H1 (cell line): ENCODE data around the gene E2F1. TPM values are rescaled to one million over a fixed set of nuclear protein-coding genes. Genes with fewer than 3 reads are reported as not detected.
A peak's percentile ranks its signal among the peaks of the same experiment; 100 is the strongest.

Source experiments
- ATF2 ChIP-seq: IDR thresholded peaks from 2 replicates; pipeline ENCODE4 v1.6.1; 2012; ENCODE audit warnings: low read length, inconsistent platforms
- CBX8 ChIP-seq: fragments of 300-800, 300-1000 bp; sonication (generic); IDR thresholded peaks from 2 replicates; pipeline ENCODE4 v1.7.1; 2016; ENCODE audit warnings: low read depth, low read length, borderline replicate concordance
- CHD2 ChIP-seq: IDR thresholded peaks from 2 replicates; pipeline ENCODE4 v1.6.1; 2012; ENCODE audit warnings: low read length, improper control_type of control experiment
- GABPA ChIP-seq: IDR thresholded peaks from 2 replicates; pipeline ENCODE4 v1.6.1; 2011; ENCODE audit warnings: mild to moderate bottlenecking, low read length, moderate library complexity, borderline replicate concordance; ENCODE audit not compliant: insufficient read depth
- HDAC2 ChIP-seq, 2 experiments: fragments of 300-600 bp in 1 of 2; sonication (generic) in 1 of 2; IDR thresholded peaks; 2 replicates each; pipeline ENCODE4 v1.6.1; 2011 to 2012; ENCODE audit warnings: low read depth in 2 of 2, low read length in 2 of 2, mild to moderate bottlenecking in 2 of 2, moderate library complexity in 2 of 2, borderline replicate concordance in 1 of 2, inconsistent platforms in 1 of 2
- KDM4A ChIP-seq: IDR thresholded peaks from one replicate; pipeline ENCODE4 v1.7.1; 2012; ENCODE audit warnings: low read depth, mild to moderate bottlenecking, moderate library complexity, low read length, inconsistent platforms; ENCODE audit not compliant: severe bottlenecking
- KDM5A ChIP-seq: fragments of 200-600 bp; IDR thresholded peaks from 2 replicates; pipeline ENCODE4 v1.7.1; 2012; ENCODE audit warnings: mild to moderate bottlenecking, low read length, inconsistent platforms, mixed read lengths
- MAFK ChIP-seq: IDR thresholded peaks from 2 replicates; pipeline ENCODE4 v1.6.1; 2012; ENCODE audit warnings: low read depth, mild to moderate bottlenecking, improper control_type of control experiment, low read length
- PHF8 ChIP-seq: fragments of 200-600 bp; sonication (generic); conservative IDR thresholded peaks from 2 replicates; pipeline ENCODE4 v1.7.1; 2012; ENCODE audit warnings: low read depth, mild to moderate bottlenecking, inconsistent platforms, low read length, moderate library complexity
- POLR2A ChIP-seq, 2 experiments: IDR thresholded peaks; 1 replicate in 1 of 2; 2 replicates in 1 of 2; pipeline ENCODE4 v1.6.1; 2011; ENCODE audit warnings: low read depth in 2 of 2, low read length in 2 of 2, mild to moderate bottlenecking in 2 of 2; ENCODE audit errors: control extremely low read depth in 1 of 2
- POU5F1 ChIP-seq: IDR thresholded peaks from 2 replicates; pipeline ENCODE4 v1.6.1; 2011; ENCODE audit warnings: low read depth, mild to moderate bottlenecking, low read length, moderate library complexity
- RAD21 ChIP-seq, 2 experiments: IDR thresholded peaks in 1 of 2; conservative IDR thresholded peaks in 1 of 2; 2 replicates each; pipeline ENCODE4 v1.6.1; 2011; ENCODE audit warnings: low read depth in 2 of 2, low read length in 2 of 2, improper control_type of control experiment in 1 of 2, inconsistent platforms in 1 of 2, mild to moderate bottlenecking in 1 of 2, moderate library complexity in 1 of 2
- RFX5 ChIP-seq: IDR thresholded peaks from 2 replicates; pipeline ENCODE4 v1.6.1; 2011; ENCODE audit warnings: low read depth, low read length, improper control_type of control experiment, borderline replicate concordance
- RNF2 ChIP-seq: fragments of 200-900, 300-1000 bp; sonication (generic); IDR thresholded peaks from 2 replicates; pipeline ENCODE4 v1.7.1; 2016; ENCODE audit warnings: borderline replicate concordance, low read depth, mild to moderate bottlenecking, antibody characterized with exemption, low read length; ENCODE audit not compliant: poor library complexity, severe bottlenecking; ENCODE audit errors: missing control alignments
- SAP30 ChIP-seq: fragments of 300-600 bp; sonication (generic); IDR thresholded peaks from 2 replicates; pipeline ENCODE4 v1.7.1; 2012; ENCODE audit warnings: low read length, moderate library complexity, mild to moderate bottlenecking, inconsistent platforms; ENCODE audit not compliant: insufficient read depth, insufficient replicate concordance
- SIN3A ChIP-seq, 2 experiments: IDR thresholded peaks in 1 of 2; conservative IDR thresholded peaks in 1 of 2; 2 replicates each; pipeline ENCODE4 v1.6.1; 2011 to 2012; ENCODE audit warnings: low read length in 2 of 2, improper control_type of control experiment in 1 of 2, low read depth in 1 of 2, mild to moderate bottlenecking in 1 of 2
- SP4 ChIP-seq: IDR thresholded peaks from 2 replicates; pipeline ENCODE4 v1.6.1; 2012; ENCODE audit warnings: low read length, inconsistent platforms
- SUZ12 ChIP-seq: fragments of 200-600 bp; sonication (generic); IDR thresholded peaks from 2 replicates; pipeline ENCODE4 v1.6.1; 2012; ENCODE audit warnings: mild to moderate bottlenecking, inconsistent platforms, low read length, moderate library complexity, mixed read lengths
- TAF1 ChIP-seq: IDR thresholded peaks from 2 replicates; pipeline ENCODE4 v1.6.1; 2011; ENCODE audit warnings: mild to moderate bottlenecking, low read depth, low read length
- TAF7 ChIP-seq: optimal IDR thresholded peaks from 2 replicates; pipeline ENCODE3; 2011; ENCODE audit warnings: low read depth, mild to moderate bottlenecking, inconsistent platforms, low read length, moderate library complexity, borderline replicate concordance
- TEAD4 ChIP-seq: IDR thresholded peaks from 2 replicates; pipeline ENCODE4 v1.6.1; 2012; ENCODE audit warnings: low read depth, low read length, inconsistent platforms, mixed read lengths
- YY1 ChIP-seq: IDR thresholded peaks from 2 replicates; pipeline ENCODE4 v1.6.1; 2011; ENCODE audit warnings: low read depth, mild to moderate bottlenecking, low read length
- polyA plus RNA-seq, 7 experiments: library from polyadenylated mRNA; depleted of rRNA in 3 of 7; stranded (reverse) in 5 of 7; unstranded in 2 of 7; fragments of >200 nt in 5 of 7; fragments of 200-250 nt in 2 of 7; gene quantifications; 1 replicate in 5 of 7; 2 replicates in 1 of 7; 4 replicates in 1 of 7; pipeline versions ENCODE4 v1.2.1 to v1.2.3, GENCODE V29; 2011 to 2013; ENCODE audit warnings: missing spikeins in 2 of 7, mixed read lengths in 2 of 7
- total RNA-seq: library from RNA; stranded (reverse); fragmentation: NEBNext Ultra II Directional; extraction: Animal tissue kit (Norgen Biotek cat#: 25700); gene quantifications from 2 replicates; pipeline ENCODE4 v1.2.1, GENCODE V29; 2021

Gene E2F1
- total and polyA plus RNA-seq, 2 of the 8 experiments (the other 6 are each of a cell fraction or from before 2014, with no cell fraction given) = 33.4 to 35.8 TPM

- TF ChIP-seq ATF2 = no peak
- no peak for TF ChIP-seq RAD21 (IDR thresholded peaks at IDR 0.05 in 1 of 2, conservative IDR thresholded peaks at IDR 0.05 in 1 of 2; ENCODE audit: low read depth in 2 of 2, low read length in 2 of 2)
- no peak for TF ChIP-seq POU5F1
- no peak for TF ChIP-seq GABPA
- TF ChIP-seq TAF7 = no peak
- peak; percentile 62 for TF ChIP-seq KDM4A
- TF ChIP-seq SP4 = no peak
- TF ChIP-seq RFX5 = no peak
- no peak for TF ChIP-seq MAFK
- TF ChIP-seq SAP30 = no peak
- no peak for TF ChIP-seq POLR2A (IDR thresholded peaks at IDR 0.05; ENCODE audit: control extremely low read depth in 1 of 2, low read depth in 2 of 2, low read length in 2 of 2)
- TF ChIP-seq SUZ12 = no peak
- peak in 1 of 2 experiments; percentile 69; a peak in 2 of 4 replicates for TF ChIP-seq SIN3A (conservative IDR thresholded peaks at IDR 0.05 in 1 of 2, IDR thresholded peaks at IDR 0.05 in 1 of 2; ENCODE audit: low read depth in 1 of 2, low read length in 2 of 2)
- TF ChIP-seq TEAD4 = no peak
- TF ChIP-seq CHD2 = peak; percentile 87
- no peak for TF ChIP-seq YY1
- TF ChIP-seq CBX8 = no peak
- no peak for TF ChIP-seq KDM5A
- peak in 1 of 2 experiments; percentile 23; a peak in 1 of 4 replicates for TF ChIP-seq HDAC2 (IDR thresholded peaks at IDR 0.05; ENCODE audit: borderline replicate concordance in 1 of 2, low read depth in 2 of 2, low read length in 2 of 2)
- no peak for TF ChIP-seq TAF1
- TF ChIP-seq PHF8 = no peak
- no peak for TF ChIP-seq RNF2
Observed at GRCh38 chr20:33719989-33720709, 34.0 kb upstream of the E2F1 start, which contains the start of gene PXMP4 (continued).
